ENCODE measurements around the gene CTSW.

GRCh38 chr11:65917077-65917433, 37.4 kb downstream of the CTSW start:
- no peak for TF ChIP-seq GATA3 (IDR thresholded peaks at IDR 0.05; ENCODE audit: low read depth, low read length)
- TF ChIP-seq GATA2 (IDR thresholded peaks at IDR 0.05; ENCODE audit: low read depth, low read length): no peak

All from SH-SY5Y (cell line).